IPS-NIHi7 (cell line): ENCODE measurements around the gene PLA2G4F.

Experiments used
- DNase-seq: peaks from one replicate; pipeline ENCODE4 v3.0.0; 2012; ENCODE audit warnings: mixed read lengths; ENCODE audit errors: extremely low spot score

The PLA2G4F gene

DNA sequence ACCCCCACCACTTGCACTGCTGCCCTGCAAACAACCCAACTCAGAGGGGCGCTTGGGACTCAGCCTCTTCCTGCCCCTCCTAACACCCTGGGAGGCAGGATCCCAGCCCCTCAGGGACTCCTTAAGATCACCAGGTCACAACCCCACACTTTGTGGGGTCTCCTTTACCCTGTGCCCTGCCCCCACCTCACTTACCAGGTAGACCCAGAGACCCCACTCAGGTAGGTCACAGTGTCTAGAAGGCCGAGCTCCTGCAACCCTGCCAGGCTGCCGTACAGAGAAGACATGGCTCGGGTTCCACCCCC lies 9.1 kb downstream of the PLA2G4F start:
- no peak for DNase-seq

DNA sequence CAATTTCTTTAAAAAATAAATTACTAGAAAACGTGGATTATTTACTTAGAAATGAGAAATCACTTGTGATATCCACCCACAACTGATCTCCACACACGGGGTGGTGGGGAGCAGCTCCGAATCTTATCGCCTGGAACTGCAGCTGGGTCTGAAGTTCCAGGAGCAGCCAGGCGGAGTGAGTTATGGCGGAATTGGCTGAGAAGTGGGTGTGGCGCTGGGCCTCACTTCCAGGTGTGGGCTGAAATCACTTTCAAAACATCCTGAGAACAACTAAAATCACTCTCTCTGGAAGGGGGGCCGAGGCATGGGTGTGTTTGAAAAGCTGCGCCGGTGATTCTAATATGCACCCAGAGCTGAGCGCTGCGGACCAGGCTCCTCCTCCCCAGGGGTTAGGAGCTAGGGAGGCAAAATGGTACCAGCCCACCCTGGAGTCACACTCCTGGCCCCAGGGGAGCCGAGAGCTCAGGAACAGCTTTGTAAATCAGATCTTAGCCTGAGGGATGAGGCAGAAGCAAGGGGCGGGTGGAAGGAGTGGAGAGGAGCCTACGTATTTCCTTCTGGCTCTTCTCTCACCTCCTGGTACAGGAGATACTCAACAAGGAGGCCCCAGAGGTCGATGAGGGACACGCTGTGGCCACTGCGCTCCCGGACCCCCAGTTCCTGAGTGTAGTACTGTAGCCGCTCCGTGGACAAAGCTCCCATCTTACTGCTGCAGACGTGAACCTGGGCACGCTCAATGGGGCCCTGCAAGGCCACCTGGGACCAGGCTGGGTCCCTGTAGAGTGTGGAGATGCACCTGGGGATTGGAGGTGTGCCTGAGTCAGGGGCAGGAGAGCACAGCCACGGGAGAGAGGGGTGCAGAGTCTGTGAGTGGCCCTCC lies 9.6 kb downstream of the PLA2G4F start:
- no peak for DNase-seq

DNA sequence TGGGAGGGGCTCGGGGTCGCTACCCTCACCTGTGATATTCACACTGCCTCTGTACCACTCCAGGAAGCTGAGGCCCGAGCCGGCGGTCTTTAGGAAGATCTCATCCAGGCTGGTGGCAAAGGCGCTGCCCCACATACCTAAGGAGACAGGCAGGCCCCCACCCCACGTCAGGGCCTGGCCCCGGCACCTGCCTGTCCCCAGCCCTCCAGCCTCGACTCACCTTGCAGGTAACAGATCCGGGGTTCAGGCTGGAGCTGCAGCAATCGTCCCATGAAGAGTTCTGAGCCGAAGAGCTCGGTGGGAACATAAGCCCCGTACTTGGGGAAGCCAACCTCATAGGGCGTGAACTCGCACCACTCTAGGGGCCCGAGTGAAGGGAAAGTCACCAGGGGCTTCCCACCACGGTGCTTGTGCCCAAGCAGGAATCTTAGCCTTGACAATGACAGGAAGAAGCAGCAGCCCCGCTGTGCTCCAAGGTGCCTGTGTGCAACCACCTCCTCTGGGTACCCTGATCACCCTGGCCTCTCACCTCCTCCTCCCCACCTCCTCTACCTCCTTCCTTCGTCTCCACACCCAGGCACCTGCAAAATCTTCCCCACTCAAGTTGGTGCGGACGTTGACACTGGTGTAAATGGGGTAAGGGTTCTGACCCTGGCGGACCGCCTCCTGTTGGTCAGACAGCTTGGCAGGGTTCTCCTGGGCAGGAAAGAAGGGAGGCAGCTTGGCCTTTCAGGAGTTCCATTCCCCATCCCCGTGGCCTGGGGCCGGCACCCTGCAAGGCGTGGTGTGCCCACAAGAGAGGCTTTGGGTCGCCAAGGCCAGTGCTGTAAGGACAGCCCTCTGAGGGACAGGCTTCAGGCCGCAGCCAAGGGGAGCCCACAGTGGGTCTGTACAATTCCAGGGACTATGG lies 10.6 kb downstream of the PLA2G4F start:
- no peak for DNase-seq

DNA sequence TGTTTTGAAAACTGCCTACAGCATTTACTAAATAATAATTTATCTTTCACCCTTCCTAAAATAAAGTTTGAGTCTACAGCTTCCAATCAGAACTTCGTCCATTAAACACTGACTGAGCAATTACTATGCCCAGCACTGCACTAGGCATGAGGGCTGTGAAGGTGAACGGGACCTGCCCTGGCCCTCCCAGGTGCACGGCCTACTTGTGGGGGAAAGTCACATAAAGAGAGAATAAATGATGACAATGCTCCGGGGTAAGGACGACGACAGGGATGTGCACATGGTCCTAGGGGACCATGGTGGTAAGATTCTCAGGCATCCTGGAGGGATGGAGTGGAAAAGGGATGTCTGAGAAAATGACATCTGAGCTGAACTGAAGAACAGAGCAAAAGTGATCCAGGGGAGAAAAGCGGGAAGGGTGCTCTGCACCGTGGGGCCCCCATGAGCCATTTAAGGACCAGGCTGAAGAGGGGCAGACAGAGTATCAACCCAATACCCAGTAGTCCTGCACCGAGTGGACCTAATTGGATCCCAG lies 11.5 kb downstream of the PLA2G4F start:
- no peak for DNase-seq

DNA sequence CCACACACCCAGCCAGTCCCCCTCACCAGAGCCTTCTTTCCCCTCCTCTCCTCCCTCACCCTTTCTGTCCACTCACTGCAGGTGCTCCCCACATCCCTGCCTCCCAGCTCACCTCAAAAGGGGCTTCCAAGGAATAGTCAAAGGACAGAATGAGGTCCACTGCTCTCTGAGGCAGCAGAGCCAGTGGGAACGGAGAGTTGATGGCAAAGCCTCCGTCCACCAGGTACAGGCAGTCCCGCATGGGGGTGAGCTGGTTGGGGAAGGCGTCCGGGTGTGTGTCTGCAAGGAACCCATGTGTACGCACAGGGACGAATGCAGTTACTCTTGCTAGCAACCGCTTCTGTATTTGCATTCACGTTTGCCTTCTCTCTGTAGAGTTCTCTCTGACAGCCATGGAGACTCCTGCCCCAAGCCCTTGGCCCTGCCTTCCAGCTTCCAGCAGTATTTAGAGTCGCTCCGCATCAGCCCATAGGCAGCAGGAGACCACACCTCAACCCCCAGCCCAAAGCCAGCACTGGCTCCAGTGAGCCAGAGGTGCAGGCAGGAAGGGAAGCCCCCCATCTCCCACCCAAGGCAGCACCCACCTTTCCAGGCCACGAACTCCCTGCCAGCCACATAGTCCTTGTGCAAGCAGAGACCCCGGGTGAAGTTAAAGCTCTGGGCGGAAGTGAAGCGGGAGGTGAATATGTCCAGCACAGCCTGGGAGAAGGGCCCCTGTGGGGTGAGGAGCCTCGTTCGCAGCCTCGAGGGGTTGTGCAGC lies 12.4 kb downstream of the PLA2G4F start:
- no peak for DNase-seq

DNA sequence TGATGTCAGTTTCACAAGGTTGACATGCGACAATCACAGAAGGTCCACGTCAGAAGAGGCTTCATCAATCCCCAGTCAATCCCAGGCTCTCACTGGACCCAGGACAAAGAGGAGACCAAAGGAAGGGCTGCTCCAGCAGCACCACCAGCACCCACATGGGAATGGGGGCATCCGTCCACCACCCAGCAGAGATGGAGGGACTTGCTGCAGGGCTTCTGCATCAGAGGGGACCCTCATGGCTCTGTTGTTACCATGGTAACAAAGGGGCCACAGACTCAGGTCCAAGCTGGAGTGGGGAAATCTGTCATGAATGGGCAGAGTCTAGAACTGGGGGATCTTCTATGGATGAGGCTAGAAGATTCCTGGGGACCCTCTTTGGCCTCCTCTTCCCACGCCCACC lies 13.1 kb downstream of the PLA2G4F start:
- DNase-seq = no peak

DNA sequence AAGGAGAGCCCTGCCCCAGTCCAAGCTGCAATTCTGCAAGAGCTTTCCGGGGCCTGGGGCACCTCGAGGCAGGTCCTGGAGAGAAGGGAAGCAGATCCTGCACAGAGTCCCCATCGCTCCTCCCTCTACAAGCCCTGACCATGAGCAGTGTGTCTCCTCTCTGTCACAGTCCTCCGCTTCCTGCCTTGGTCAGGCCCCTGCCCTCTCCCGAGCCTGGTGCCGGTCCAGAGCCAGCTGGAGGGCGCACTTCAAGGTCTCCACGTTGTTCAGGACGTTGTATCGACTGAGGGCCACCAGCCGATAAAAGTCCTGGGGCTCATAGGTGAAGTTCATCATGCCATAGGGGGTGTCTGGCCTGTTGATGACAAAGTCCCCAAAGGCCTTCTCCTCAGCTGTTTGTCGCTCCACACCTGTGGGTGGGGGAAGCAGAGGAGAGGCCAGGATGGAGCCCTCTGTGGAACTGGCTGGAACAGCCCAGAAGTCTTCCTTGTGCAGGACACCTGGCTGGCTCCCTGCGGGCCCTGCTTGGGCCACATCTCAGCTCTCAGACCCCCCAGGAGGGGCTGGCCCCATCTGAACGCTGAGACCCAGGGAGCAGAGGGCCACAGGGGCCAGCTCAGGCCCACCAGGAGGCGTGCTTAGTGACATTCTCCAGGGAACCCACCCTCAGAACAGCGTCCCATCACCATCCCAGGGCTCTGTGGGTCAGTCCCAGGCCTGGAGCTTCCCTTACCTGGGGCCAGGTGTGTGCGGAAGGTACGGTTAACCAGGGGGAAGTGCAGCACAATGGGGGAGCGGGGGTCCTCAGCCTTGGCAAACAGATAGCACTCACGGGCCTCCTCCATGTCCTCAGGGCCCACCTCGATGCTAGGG lies 14.4 kb downstream of the PLA2G4F start:
- DNase-seq = no peak

DNA sequence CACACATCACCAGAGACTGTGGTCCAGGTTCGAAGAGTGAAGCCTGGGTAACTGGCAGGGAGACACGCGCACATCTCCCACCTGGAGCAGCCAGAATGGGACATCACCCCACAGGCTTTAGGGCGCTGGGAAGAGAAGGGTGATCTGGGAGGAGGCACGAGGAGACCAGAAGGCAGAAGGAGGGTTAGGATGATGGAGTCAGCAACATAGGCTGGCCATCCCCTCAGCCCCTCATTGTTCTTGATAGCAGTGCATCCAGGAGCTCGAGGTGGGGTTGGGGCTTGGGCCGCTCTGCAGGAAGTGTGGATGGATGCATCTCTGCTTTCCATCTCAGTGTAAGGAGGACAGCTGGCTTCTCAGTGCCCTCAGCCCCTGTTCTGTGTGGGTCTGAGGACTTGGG lies 15.2 kb downstream of the PLA2G4F start:
- no peak for DNase-seq

DNA sequence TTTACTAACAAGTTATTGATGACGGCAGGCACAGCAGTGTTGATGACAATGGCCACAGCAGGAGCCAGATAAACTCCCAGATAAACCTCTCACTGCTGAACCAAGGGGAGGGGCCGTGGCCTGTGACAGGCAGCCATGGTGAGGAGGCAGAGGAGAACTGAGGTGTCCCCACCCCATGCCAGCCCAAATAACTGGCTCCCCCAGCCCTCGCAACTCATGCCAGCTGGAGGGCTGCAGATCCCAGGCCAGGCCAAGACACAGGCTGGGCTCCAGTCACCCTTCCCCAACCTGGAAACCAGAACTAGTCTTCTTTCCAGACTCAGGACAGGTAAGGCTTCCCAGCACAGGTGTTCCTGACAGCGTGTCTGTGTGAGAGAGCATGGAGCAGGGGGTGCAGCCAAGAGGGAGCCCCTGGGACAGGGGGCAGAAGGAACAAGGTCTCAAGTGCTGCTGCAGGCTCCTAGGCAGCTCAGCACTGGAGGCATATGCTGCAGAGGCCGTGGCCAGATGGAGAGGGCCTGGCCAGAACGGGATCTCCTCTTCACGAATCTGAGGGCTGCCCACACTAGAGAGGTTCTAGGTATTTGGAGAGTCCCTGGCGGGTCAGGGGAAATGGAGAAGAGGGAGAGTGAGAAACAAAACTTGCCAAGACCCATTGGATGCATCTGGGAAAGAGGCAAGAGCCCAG lies 15.9 kb downstream of the PLA2G4F start:
- DNase-seq = no peak

DNA sequence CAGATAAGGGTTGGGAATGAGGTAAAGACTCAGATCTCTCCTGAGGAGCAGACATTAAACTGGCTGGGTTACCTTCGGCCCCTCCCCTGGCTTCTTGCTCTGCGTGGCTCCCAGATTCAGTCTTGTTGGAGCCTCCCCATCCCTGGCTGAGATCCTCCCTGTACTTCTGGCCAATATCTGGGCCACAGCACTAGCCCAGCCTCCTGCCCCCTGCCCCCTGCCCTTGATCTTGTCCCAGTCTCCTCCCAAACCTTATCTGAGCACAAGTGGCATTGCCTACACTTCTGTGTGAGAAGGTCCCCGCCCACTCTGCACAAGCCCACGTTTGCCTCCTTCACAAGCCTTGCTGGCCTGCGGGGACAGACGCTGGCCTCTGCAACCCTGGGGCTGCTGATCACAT lies 16.8 kb downstream of the PLA2G4F start:
- DNase-seq = no peak

DNA sequence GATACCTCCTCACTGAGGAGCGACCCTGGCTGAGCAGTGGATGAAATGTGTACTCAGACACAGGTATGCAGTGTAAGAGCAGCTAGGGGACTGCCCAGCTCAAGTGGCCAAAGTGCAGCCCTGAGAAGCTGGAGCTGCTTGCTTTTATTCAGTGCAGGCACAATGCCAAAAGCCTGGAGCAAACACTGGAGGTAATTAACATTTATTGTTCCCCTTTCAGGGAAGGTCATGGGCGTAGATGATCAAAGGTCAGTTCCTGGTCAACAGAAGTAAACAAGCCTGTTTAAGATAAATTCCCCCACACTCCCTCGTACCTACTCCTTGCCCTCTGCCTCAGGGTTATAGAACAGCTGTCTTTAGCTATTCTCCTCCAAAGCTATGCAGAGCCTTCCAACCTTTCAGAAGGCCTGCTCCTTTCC lies 17.5 kb downstream of the PLA2G4F start:
- no peak for DNase-seq

DNA sequence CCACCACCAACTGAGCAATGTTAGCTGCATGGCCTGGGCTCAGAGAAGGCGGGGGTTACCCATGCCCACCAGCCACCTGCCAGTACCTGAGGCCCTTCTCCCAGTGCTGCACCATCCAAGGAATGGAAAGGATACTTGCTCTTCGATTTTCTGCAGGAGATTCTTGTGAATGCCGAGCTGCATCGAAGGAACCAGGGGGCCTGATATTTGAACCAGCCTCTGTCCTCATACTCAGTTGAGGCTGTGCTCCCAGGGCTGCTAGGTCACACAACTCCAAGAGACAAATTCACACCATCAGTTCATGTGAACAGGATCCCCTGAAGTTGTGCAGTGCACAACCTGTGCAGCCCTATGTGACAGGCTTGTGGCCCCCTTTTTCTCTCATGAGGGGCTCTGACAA lies 18.0 kb downstream of the PLA2G4F start:
- DNase-seq = no peak

DNA sequence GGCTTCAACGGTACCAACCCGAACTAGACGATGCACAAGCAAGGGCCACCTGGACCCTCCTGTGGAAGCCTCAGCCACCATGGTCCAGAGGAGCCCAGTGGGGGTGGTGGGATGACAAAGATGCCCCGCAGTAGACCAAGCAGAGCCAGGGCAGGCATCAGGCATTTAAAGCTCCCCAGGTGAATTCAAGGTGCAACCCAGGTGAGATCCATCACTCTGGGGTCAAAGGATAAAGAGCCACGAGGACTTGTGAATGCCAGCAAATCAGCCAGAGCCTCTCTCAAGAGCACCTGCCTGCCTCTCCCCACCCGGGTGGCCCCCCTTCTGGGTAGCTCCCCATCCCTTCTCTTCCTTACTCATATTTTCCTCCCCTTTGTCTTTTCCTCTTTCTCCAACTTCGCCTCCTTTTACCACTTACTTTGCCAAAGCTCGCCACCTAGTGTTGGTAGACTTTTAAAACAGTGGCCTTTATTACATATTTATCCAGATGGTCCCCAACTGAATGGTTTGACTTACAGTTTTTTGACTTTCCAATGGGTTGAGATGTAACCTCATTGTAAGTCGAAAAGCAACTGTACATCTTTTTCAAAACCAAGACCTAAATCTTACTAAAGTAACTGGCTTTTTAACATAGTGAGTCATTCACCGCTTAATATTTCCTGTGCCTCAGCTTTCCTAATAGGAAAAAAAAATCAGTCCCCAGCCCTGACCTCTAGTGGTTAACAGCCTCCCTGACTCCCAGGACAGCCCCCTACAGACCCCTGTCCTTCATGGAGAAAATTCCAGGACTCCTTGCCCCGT lies 18.8 kb downstream of the PLA2G4F start:
- peak; percentile 79 for DNase-seq

DNA sequence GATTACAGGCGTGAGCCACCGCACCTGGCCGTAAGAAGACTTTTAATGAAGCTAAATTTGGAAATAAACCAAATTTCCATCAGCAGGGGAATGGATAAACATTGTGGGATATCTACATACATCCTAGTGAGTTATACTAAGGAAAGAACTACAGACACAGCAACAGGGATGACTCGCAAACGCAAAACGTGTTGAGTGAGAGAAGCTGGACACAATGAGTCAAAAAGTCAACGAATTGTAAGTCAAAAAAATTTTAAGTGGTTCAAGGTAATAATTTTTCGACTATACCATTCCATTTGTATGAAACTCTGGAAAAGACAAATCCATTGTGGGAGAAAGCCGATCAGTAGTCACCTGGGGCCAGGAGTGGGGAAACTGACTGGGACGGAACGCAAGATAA lies 19.9 kb downstream of the PLA2G4F start:
- DNase-seq = no peak

DNA sequence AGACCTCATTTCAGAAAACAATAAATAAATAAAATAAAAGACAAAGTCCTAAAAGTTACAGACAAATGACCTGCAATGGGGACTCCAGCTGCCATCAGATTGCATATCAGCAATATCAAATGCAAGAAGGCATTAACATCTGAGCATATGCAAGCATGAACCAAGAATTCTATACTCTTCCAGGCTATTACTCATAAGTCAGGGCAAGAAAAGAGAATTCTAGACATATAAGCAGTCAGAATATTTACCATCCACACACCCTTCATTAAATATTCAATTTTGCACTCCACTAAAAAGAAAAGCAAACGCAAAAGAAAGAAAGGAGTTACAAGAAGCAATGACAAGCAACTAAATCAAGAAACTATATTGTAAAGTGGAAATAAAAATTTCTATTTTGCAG lies 21.1 kb downstream of the PLA2G4F start:
- DNase-seq = no peak

DNA sequence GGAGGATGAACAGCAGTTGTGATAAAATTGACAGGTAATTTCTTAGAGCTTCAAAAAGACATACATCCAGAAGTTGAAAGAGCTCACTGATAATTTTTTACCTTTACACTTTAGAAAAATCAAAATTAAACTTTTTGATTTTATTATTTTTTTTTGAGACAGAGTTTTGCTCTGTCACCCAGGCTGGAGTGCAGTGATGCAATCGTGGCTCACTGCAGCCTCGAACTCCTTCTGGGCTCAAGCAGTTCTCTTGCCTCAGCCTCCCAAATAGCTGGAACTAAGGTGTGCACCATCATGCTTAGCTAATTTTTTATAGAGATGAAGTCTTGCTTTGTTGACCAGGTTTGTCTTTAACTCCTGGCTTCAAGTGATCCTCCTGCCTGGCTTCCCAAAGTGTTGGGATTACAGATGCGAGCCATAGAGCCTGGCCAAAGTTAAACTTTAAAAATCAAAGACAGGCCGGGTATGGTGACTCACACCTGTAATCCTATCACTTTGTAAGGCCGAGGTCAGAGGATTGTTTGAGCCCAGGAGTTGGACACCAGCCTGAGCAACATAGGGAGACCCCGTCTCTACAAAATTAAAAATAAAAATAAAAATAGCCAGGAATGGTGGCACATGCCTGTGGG lies 21.7 kb downstream of the PLA2G4F start:
- DNase-seq = no peak

DNA sequence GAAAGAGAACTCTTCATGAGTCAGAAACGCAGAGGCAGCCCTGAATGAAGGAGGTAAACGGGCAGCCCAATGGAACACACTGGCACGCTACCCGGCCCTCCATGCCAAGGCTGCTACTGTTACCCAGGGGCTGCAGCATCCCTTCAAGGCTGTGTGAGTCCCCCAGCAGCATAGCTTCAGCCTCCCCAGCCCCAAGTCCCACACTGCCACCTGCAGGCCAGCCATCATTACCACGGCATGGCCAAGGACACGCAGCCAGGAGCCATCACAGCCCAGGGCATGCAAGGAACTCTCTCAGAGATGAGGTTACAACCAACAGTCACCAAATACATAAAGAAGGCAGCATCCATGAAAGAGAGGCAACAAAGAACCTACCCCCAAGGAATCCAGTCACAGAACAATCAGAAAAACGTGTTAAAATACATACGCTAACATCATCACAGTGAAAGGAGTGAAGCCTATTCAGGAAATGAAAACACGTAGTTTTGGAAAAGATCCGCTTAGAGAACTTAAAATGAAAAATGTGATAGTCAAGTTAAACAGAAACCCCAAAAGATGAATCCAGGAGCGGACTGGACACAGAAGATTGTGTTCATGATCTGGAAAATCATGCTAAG lies 22.4 kb downstream of the PLA2G4F start:
- peak; percentile 92 for DNase-seq

DNA sequence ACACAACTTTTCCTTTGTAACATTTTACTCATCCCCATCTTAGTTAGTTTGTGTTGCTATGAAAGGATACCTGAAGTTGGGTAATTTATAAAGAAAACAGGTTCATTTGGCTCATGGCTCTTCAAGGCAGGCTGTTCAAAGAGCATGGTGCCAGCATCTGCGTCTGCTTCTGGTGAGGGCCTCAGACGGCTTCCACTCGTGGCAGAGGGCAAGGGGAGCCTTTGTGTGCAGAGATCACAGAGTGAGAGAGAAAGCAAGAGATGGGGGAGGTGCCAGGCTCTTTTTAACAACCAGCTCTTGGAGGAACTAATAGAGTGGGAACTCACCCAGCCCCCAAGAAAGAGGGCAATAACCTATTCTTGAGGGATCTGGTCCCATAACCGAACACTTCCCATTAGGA lies 23.1 kb downstream of the PLA2G4F start:
- DNase-seq = no peak
